ENCODE results near the gene DGKK.

DGKK gene

GRCh38 chrX:50381729-50382415 lies 88.8 kb downstream of the DGKK start:
- no peak overlapping the region for H3K4me3 ChIP-seq (ENCODE audit: low read depth in 1 of 2, low read length in 2 of 2)
- ATAC-seq (ENCODE audit: insufficient read depth, low read depth) = no peak
- no peak for DNase-seq
- no peaks in the 10 kb centered on the region for H3K27me3 ChIP-seq (ENCODE audit: insufficient read depth, low read length, poor library complexity)
- no peak overlapping the region for H3K4me2 ChIP-seq (ENCODE audit: insufficient read depth, low read length)
- no peaks in the 10 kb centered on the region for H3K9me3 ChIP-seq (ENCODE audit: insufficient read depth, low read length, severe bottlenecking)
- no peak overlapping the region for H3K27ac ChIP-seq (ENCODE audit: low read length)
- H4K20me1 ChIP-seq (ENCODE audit: insufficient read depth, low read length) = no peaks in the 10 kb centered on the region
- H3K9ac ChIP-seq (ENCODE audit: low read depth, low read length) = no peak overlapping the region
- H3K79me2 ChIP-seq (ENCODE audit: insufficient read depth, low read length) = no peaks in the 10 kb centered on the region
- H2AFZ ChIP-seq (ENCODE audit: low read depth, low read length) = no peak overlapping the region
- no peaks in the 10 kb centered on the region for H3K4me1 ChIP-seq (ENCODE audit: insufficient read depth, low read length)
- no peaks in the 10 kb centered on the region for H3K36me3 ChIP-seq (ENCODE audit: insufficient read depth, low read length)
- TF ChIP-seq, protein P1, sequence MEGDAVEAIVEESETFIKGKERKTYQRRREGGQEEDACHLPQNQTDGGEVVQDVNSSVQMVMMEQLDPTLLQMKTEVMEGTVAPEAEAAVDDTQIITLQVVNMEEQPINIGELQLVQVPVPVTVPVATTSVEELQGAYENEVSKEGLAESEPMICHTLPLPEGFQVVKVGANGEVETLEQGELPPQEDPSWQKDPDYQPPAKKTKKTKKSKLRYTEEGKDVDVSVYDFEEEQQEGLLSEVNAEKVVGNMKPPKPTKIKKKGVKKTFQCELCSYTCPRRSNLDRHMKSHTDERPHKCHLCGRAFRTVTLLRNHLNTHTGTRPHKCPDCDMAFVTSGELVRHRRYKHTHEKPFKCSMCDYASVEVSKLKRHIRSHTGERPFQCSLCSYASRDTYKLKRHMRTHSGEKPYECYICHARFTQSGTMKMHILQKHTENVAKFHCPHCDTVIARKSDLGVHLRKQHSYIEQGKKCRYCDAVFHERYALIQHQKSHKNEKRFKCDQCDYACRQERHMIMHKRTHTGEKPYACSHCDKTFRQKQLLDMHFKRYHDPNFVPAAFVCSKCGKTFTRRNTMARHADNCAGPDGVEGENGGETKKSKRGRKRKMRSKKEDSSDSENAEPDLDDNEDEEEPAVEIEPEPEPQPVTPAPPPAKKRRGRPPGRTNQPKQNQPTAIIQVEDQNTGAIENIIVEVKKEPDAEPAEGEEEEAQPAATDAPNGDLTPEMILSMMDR (IDR thresholded peaks at IDR 0.05; ENCODE audit: borderline replicate concordance, extremely low read depth, low read length, poor library complexity, severe bottlenecking) = no peak
- no peak for TF ChIP-seq EZH2 (IDR thresholded peaks at IDR 0.05; ENCODE audit: borderline replicate concordance, low read depth, low read length, severe bottlenecking)

GRCh38 chrX:50375481-50376267 lies 95.0 kb downstream of the DGKK start:
- DNase-seq (no peak), ATAC-seq (ENCODE audit: insufficient read depth, low read depth) (no peak)
- no peak overlapping the region for H3K4me3 ChIP-seq (ENCODE audit: low read depth in 1 of 2, low read length in 2 of 2)
- no peaks in the 10 kb centered on the region for H3K36me3 ChIP-seq (ENCODE audit: insufficient read depth, low read length)
- H3K27ac ChIP-seq (ENCODE audit: low read length) = no peak overlapping the region
- no peak overlapping the region for H2AFZ ChIP-seq (ENCODE audit: low read depth, low read length)
- no peaks in the 10 kb centered on the region for H3K27me3 ChIP-seq (ENCODE audit: insufficient read depth, low read length, poor library complexity)
- TF ChIP-seq, protein P1 (IDR thresholded peaks at IDR 0.05; ENCODE audit: borderline replicate concordance, extremely low read depth, low read length, poor library complexity, severe bottlenecking) = no peak
- TF ChIP-seq EZH2 (IDR thresholded peaks at IDR 0.05; ENCODE audit: borderline replicate concordance, low read depth, low read length, severe bottlenecking) = no peak
- H3K79me2 ChIP-seq (ENCODE audit: insufficient read depth, low read length) = no peaks in the 10 kb centered on the region
- no peaks in the 10 kb centered on the region for H3K4me1 ChIP-seq (ENCODE audit: insufficient read depth, low read length)
- H3K9ac ChIP-seq (ENCODE audit: low read depth, low read length) = no peak overlapping the region
- H3K9me3 ChIP-seq (ENCODE audit: insufficient read depth, low read length, severe bottlenecking) = no peaks in the 10 kb centered on the region
- no peak overlapping the region for H3K4me2 ChIP-seq (ENCODE audit: insufficient read depth, low read length)
- H4K20me1 ChIP-seq (ENCODE audit: insufficient read depth, low read length) = no peaks in the 10 kb centered on the region

DNA sequence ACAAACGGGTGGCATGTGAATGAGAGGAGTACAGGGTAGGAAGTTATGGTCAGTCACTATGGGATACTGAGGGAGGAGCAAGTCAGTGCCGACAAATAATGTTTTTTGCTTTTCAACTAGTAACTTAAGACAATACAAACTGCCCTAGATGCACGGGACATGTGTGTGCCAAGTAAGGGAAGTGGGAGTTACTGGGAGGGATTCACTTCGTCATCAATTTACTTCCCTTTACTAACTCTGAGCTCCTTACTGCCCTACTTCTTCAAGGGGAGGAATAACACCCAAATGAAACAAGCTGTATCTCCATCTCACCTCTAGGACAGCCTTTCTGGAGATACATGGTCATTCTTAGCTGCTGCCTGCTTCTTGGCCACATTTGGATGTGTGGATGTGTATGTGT lies 97.7 kb downstream of the DGKK start:
- ATAC-seq (ENCODE audit: insufficient read depth, low read depth) = no peak
- no peaks in the 10 kb centered on the region for H3K36me3 ChIP-seq (ENCODE audit: insufficient read depth, low read length)

More for the DNA sequence above, 97.7 kb downstream of the DGKK start:
- TF ChIP-seq, protein P1 (IDR thresholded peaks at IDR 0.05; ENCODE audit: borderline replicate concordance, extremely low read depth, low read length, poor library complexity, severe bottlenecking) = no peak
- TF ChIP-seq EZH2 (IDR thresholded peaks at IDR 0.05; ENCODE audit: borderline replicate concordance, low read depth, low read length, severe bottlenecking) = no peak
- DNase-seq = no peak
- Histone ChIP-seq H3K4me3 (ENCODE audit: low read depth in 1 of 2, low read length in 2 of 2) (no peak overlapping the region), H2AFZ (ENCODE audit: low read depth, low read length) (no peak overlapping the region), H3K4me2 (ENCODE audit: insufficient read depth, low read length) (no peak overlapping the region), H4K20me1 (ENCODE audit: insufficient read depth, low read length) (no peaks in the 10 kb centered on the region), H3K79me2 (ENCODE audit: insufficient read depth, low read length) (no peaks in the 10 kb centered on the region), H3K27me3 (ENCODE audit: insufficient read depth, low read length, poor library complexity) (no peaks in the 10 kb centered on the region), H3K4me1 (ENCODE audit: insufficient read depth, low read length) (no peaks in the 10 kb centered on the region), H3K9ac (ENCODE audit: low read depth, low read length) (no peak overlapping the region), H3K27ac (ENCODE audit: low read length) (no peak overlapping the region), H3K9me3 (ENCODE audit: insufficient read depth, low read length, severe bottlenecking) (no peaks in the 10 kb centered on the region)

All from DND-41 (cell line).